ACC112 (cell line): ENCODE measurements around the gene HSPB3.

Source experiments
- H2AFZ ChIP-seq: fragments of 200-600 bp; sonication (generic); one replicate; pipeline ENCODE4 v1.6.0; 2017; ENCODE audit warnings: antibody characterized with exemption, low read length; ENCODE audit not compliant: unreplicated experiment
- H3K27ac ChIP-seq: fragments of 200-600 bp; sonication (generic); 2 replicates; pipeline ENCODE4 v1.5.1; 2014; ENCODE audit warnings: low read depth, mild to moderate bottlenecking, antibody characterized with exemption, low read length, moderate library complexity
- H3K27me3 ChIP-seq: fragments of 200-600 bp; sonication (generic); 2 replicates; pipeline ENCODE4 v1.6.1; 2014; ENCODE audit warnings: mild to moderate bottlenecking, antibody characterized with exemption, low read length, moderate library complexity, mixed read lengths; ENCODE audit not compliant: insufficient read depth
- H3K36me3 ChIP-seq: fragments of 200-600 bp; sonication (generic); 2 replicates; pipeline ENCODE4 v1.6.1; 2016; ENCODE audit warnings: mild to moderate bottlenecking, antibody characterized with exemption, low read length, moderate library complexity, mixed read lengths; ENCODE audit not compliant: insufficient read depth
- H3K4me1 ChIP-seq: fragments of 200-600 bp; sonication (generic); one replicate; pipeline ENCODE4 v1.6.1; 2016; ENCODE audit warnings: low read length, mixed read lengths; ENCODE audit not compliant: insufficient read depth, unreplicated experiment, control insufficient read depth
- H3K4me3 ChIP-seq: fragments of 200-600 bp; sonication (generic); 2 replicates; pipeline ENCODE4 v1.5.1; 2014; ENCODE audit warnings: mild to moderate bottlenecking, low read depth, low read length
- H3K79me2 ChIP-seq: fragments of 200-600 bp; sonication (generic); one replicate; pipeline ENCODE4 v1.6.0; 2016; ENCODE audit warnings: low read length; ENCODE audit not compliant: control insufficient read depth, unreplicated experiment, insufficient read depth

Gene HSPB3

GRCh38 chr5:54457094-54457862 lies 1.8 kb downstream of the HSPB3 start:
- Histone ChIP-seq H3K36me3 (no peaks in the 10 kb centered on the region), H2AFZ (peak overlapping the region; percentile 18), H3K4me1 (peaks cover 13% of the 10 kb centered on the region), H3K27ac (no peak overlapping the region), H3K4me3 (no peak overlapping the region), H3K27me3 (no peaks in the 10 kb centered on the region), H3K79me2 (no peaks in the 10 kb centered on the region)

- Histone ChIP-seq H3K36me3 (no peaks in the 10 kb centered on the region), H3K79me2 (no peaks in the 10 kb centered on the region), H2AFZ (no peak overlapping the region), H3K27ac (no peak overlapping the region), H3K27me3 (no peaks in the 10 kb centered on the region), H3K4me3 (no peak overlapping the region), H3K4me1 (peaks cover 13% of the 10 kb centered on the region)
These were observed 2.7 kb downstream of the HSPB3 start for GRCh38 chr5:54458221-54458620.

DNA sequence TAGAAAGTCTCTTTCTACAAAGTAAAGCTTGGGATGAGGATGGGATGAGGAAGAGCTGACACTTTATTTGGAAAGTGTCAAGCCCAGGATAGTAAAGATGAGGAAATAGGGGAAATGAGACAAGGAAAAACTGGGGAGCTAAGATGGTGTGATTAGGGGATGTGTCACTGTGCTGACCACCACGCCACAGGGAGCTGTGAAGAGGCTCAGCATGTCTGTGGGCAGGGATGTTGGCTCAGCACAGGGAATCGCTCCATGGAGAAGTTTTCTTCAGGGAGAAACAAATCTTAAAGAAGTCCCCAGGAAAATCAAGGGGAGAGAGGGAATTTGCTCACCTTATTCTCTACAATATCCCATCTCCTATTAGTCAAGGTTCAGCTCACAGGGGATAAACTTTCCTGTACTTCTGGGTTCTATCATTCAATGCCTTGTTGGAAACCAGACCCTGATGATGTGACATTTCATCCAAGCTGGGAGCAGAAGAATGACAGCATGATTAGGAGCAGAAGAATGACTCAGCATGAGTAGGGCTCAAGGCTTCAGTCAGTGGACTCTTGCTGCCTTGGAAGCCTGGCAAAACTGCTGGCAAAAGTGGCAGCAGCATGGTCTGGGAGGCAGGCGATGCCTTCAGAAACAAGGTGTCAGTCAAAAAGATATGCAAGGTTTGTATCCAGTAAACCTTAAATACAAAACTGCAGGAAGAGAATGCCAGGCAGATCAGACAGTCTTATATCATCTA lies 4.9 kb downstream of the HSPB3 start:
- Histone ChIP-seq H3K4me3 (no peak overlapping the region), H2AFZ (no peak overlapping the region), H3K36me3 (no peaks in the 10 kb centered on the region), H3K27ac (no peak overlapping the region), H3K4me1 (peaks cover 9% of the 10 kb centered on the region), H3K79me2 (no peaks in the 10 kb centered on the region), H3K27me3 (no peaks in the 10 kb centered on the region)

- no peaks in the 10 kb centered on the region for H3K36me3 ChIP-seq
- no peak overlapping the region for H3K4me3 ChIP-seq
- no peak overlapping the region for H3K27ac ChIP-seq
- no peaks in the 10 kb centered on the region for H3K27me3 ChIP-seq
- H2AFZ ChIP-seq = no peak overlapping the region
- no peaks in the 10 kb centered on the region for H3K79me2 ChIP-seq
- peaks cover 5% of the 10 kb centered on the region for H3K4me1 ChIP-seq
These were observed 6.8 kb downstream of the HSPB3 start for GRCh38 chr5:54462281-54462680.

DNA sequence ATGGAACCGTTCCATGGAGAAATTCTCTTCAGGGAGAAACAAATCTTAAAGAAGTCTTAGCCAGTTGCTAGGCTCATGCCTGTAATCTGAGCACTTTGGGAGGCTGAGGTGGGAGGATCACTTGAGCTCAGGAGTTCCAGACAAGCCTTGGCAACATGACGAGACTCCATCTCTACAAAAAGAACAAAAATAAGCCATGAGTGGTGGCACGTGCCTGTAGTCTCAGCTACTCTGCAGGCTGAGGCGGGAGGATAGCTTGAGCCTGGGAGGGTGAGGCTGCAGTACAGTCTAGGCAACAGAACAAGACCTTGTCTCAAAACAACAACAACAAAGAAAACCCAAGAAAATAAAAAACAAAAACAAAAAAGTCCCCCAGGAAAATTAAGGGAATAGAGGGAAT lies 8.2 kb downstream of the HSPB3 start:
- no peaks in the 10 kb centered on the region for H3K27me3 ChIP-seq

GRCh38 chr5:54469622-54470021 lies 14.1 kb downstream of the HSPB3 start:
- H2AFZ ChIP-seq = peak overlapping the region; percentile 99

More for the DNA sequence above, 8.2 kb downstream of the HSPB3 start:
- Histone ChIP-seq H2AFZ (no peak overlapping the region), H3K4me3 (no peak overlapping the region), H3K36me3 (no peaks in the 10 kb centered on the region), H3K79me2 (no peaks in the 10 kb centered on the region), H3K27ac (no peak overlapping the region), H3K4me1 (no peaks in the 10 kb centered on the region)

DNA sequence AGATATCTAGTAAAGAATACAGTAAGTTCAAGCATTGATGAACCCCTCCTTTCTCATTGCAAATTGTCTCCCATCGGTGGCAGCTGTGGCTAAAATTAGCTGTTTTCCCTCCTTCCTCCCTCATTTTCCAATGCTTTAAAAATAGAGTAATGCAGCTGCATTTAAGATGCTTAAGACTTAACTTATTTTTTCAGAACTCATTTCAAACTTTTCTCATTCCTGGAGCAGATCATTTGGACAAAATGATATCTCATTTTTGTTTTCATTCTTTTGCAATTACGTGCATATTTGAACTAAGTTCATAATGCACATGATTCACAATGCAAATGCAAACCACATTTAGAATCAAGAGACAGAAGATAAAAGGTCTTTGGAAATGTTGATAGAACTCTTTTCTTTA lies 14.6 kb downstream of the HSPB3 start:
- H3K27ac ChIP-seq = 0 out of 2 replicates have a peak overlapping the region, but pooled peaks have one; percentile 6
- no peaks in the 10 kb centered on the region for H3K79me2 ChIP-seq
- peak overlapping the region; percentile 74 for H3K4me3 ChIP-seq
- H2AFZ ChIP-seq = peak overlapping the region; percentile 99
- H3K36me3 ChIP-seq = no peaks in the 10 kb centered on the region
- H3K27me3 ChIP-seq = no peaks in the 10 kb centered on the region
- H3K4me1 ChIP-seq = peaks cover 9% of the 10 kb centered on the region

More at GRCh38 chr5:54469622-54470021, 14.1 kb downstream of the HSPB3 start:
- Histone ChIP-seq H3K36me3 (no peaks in the 10 kb centered on the region), H3K4me1 (peaks cover 9% of the 10 kb centered on the region), H3K4me3 (peak overlapping the region; percentile 74), H3K27me3 (no peaks in the 10 kb centered on the region), H3K27ac (peak overlapping the region; percentile 6; the same call in 1 of the 2 replicates), H3K79me2 (no peaks in the 10 kb centered on the region)

GRCh38 chr5:54470677-54471076 lies 15.2 kb downstream of the HSPB3 start:
- peak overlapping the region; percentile 99 for H2AFZ ChIP-seq
- peak overlapping the region; percentile 74 for H3K4me3 ChIP-seq
- H3K27me3 ChIP-seq = no peaks in the 10 kb centered on the region
- no peaks in the 10 kb centered on the region for H3K79me2 ChIP-seq
- no peak overlapping the region; the same call in 1 of the 2 replicates for H3K27ac ChIP-seq
- peaks cover 9% of the 10 kb centered on the region for H3K4me1 ChIP-seq
- no peaks in the 10 kb centered on the region for H3K36me3 ChIP-seq

DNA sequence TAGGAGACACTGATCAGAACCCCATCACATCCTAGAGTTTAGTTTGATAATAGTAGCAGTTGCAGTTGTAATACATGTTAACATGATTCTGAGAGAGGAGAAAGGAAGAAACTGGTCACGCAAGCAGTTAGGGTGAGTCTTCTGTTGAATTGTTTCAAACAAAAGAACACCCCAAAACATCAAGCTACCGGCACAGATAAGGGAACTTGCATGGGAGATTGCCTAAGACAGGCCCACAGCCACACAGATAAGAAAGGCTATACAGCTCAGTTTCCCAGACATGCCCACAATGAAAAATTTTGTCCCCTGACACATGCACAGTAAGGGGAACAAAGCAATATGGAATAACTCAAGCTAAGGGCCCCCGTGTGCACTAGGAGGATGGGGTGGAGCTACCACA lies 15.9 kb downstream of the HSPB3 start:
- H3K27ac ChIP-seq = no peak overlapping the region
- H3K4me1 ChIP-seq = peaks cover 9% of the 10 kb centered on the region
- H3K36me3 ChIP-seq = no peaks in the 10 kb centered on the region
- no peak overlapping the region for H2AFZ ChIP-seq
- no peak overlapping the region for H3K4me3 ChIP-seq
- no peaks in the 10 kb centered on the region for H3K27me3 ChIP-seq
- H3K79me2 ChIP-seq = no peaks in the 10 kb centered on the region

GRCh38 chr5:54476682-54477081 lies 21.2 kb downstream of the HSPB3 start:
- peaks cover 6% of the 10 kb centered on the region; the same call in 1 of the 2 replicates for H3K27me3 ChIP-seq
- H3K4me3 ChIP-seq = no peak overlapping the region
- H3K36me3 ChIP-seq = no peaks in the 10 kb centered on the region
- no peak overlapping the region for H2AFZ ChIP-seq
- H3K4me1 ChIP-seq = no peaks in the 10 kb centered on the region
- no peaks in the 10 kb centered on the region for H3K79me2 ChIP-seq
- H3K27ac ChIP-seq = no peak overlapping the region
